ENCODE data around the gene UBE2D2. TPM values are rescaled to one million over a fixed set of nuclear protein-coding genes. Genes with fewer than 3 reads are reported as not detected.

Gene UBE2D2
- total and polyA plus RNA-seq, 2 of the 13 experiments (the other 11 are each of a cell fraction or from before 2014, with no cell fraction given): 79.1 to 109 TPM

DNA sequence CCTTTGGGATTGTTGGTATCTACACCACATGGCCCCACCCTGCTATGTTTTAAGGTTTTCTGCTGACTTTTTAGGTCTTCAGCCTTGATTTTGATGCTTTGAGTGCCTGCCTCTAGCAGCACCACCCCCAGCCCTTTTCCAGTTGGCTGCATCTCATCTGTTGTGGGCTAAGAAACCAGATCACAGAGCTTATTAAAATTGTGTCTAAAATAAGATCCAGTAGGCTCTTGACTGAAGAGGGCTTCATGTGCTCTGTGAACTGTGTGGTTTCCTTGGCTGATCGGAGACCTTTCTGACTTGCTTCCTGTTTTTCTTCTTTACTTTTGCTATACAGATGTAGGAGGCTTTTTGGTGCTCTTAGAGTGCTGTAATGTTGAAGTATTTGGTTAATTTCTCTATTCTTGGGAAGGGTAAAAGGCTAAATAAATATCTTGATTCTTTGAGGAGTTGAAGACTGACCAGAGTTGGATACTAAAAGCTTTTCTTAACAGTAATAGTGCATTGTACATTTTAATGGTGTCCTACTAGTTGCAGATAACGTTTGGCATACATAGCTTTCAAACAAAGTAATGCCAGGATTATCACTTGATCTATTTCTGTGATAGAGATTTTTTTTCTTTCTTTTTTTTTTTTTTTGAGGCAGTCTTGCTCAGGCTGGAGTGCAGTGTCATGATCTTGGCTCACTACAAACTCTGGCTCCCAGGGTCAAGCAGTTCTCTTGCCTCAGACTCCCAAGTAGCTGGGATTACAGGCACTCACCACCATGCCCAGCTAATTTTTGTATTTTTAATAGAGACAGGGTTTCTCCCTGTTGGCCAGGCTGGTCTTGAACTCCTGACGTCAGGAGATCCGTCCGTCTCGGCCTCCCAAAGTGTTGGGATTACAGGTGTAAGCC lies 4.5 kb downstream of the UBE2D2 start:
- H3K4me3 ChIP-seq (replicated peaks in 1 of 3; ENCODE audit: insufficient read depth in 1 of 3, low read depth in 2 of 3, low read length in 3 of 3): peak overlapping the region in 1 of 3 experiments; percentile 4; a peak in 1 of 6 replicates
- 0 out of 2 replicates have a peak overlapping the region, but pooled peaks have one; percentile 7 for H3K9ac ChIP-seq (ENCODE audit: insufficient read depth, low read depth, low read length)
- H3K4me2 ChIP-seq (ENCODE audit: low read depth, low read length): peak overlapping the region; percentile 90
- H3K27me3 ChIP-seq (ENCODE audit: control insufficient read depth in 1 of 2, insufficient read depth in 2 of 2, low read length in 2 of 2): no peaks in the 10 kb centered on the region; a peak in 1 of 5 replicates
- ChIA-PET POLR2A (interaction anchor here (0.7 to 1.3 kb wide), 2 partner anchors 126 to 131 kb away, joined by 3 read pairs; partner anchors contain the start of gene DNAJC18), CTCF (ENCODE audit: low intra/inter-chr PET ratio, low total read pairs) (no interaction called here)
- H3K36me3 ChIP-seq (replicated peaks in 1 of 2; ENCODE audit: control insufficient read depth in 1 of 2, insufficient read depth in 2 of 2, low read length in 2 of 2): peaks cover 4 to 18% of the 10 kb centered on the region in 2 experiments
- no peaks in the 10 kb centered on the region for H3K9me3 ChIP-seq (ENCODE audit: low read length)
- BruUV-seq (replicated peaks): no TSS peak
- no peak for FAIRE-seq
- in situ Hi-C loops (cut with HindIII; ENCODE audit: extremely low pct_ligation_motif_present, low pct_unique_long_range_greater_than_20kb): no loop called here
- H3K79me2 ChIP-seq (ENCODE audit: insufficient read depth, low read length): peaks cover 88% of the 10 kb centered on the region
- no peak overlapping the region for H3K27ac ChIP-seq (ENCODE audit: extremely low read length, insufficient read depth, low read length)
- H3K4me1 ChIP-seq (ENCODE audit: insufficient read depth, low read length): peaks cover 47% of the 10 kb centered on the region
- 93% methylated on average over 6 of the region's 6 CpGs for WGBS (ENCODE audit: low lambda C conversion rate)
- DNase-seq (ENCODE audit: low spot score): no peak
- 0 out of 2 replicates have a peak, but pooled peaks have one; percentile 20 for TF ChIP-seq RBFOX2 (IDR thresholded peaks at IDR 0.05; ENCODE audit: low read depth, low read length)
- no peak for TF ChIP-seq HNRNPL (IDR thresholded peaks at IDR 0.05; ENCODE audit: low read depth, low read length)
- TF ChIP-seq GZF1 (CRISPR knock-in tag; IDR thresholded peaks at IDR 0.05): no peak
- TF ChIP-seq MED1 (CRISPR knock-in tag; IDR thresholded peaks at IDR 0.05): 0 out of 2 replicates have a peak, but pooled peaks have one; percentile 16
- no peak overlapping the region for H2AFZ ChIP-seq (ENCODE audit: low read length)
- ATAC-seq: no peak
- H4K20me1 ChIP-seq (ENCODE audit: insufficient read depth, low read length): peaks cover 51% of the 10 kb centered on the region
- intact Hi-C loops (cut with micrococcal nuclease; ENCODE audit: unreplicated experiment): no loop called here

DNA sequence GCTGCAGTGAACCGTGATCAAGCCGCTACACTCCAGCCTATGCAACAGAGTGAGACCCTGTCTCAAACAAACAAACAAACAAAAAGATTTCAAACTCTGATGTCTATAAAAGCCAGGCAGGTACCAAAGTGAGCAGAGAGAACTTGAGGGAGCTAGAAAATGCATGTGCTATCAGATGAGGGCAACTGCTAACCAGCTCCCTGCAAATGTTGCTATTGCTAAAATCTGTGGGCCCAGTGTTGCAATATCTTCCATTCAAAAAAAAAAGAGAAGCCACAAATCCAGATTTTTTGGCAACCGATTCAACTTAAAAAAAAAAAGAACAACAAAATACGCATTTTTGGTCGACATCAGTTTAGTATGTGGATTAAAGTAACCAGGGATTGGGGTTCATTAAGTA lies 5.5 kb downstream of the UBE2D2 start:
- DNase-seq (ENCODE audit: low spot score): no peak
- no peak overlapping the region for H2AFZ ChIP-seq (ENCODE audit: low read length)
- ChIA-PET CTCF (ENCODE audit: low intra/inter-chr PET ratio, low total read pairs) (no interaction called here), POLR2A (interaction anchor here (0.7 to 1.3 kb wide), 2 partner anchors 127 to 132 kb away, joined by 3 read pairs; partner anchors contain the start of gene DNAJC18)
- BruUV-seq (replicated peaks): no TSS peak
- no peak for FAIRE-seq
- no peak overlapping the region for H3K4me3 ChIP-seq (replicated peaks in 1 of 3; ENCODE audit: insufficient read depth in 1 of 3, low read depth in 2 of 3, low read length in 3 of 3)
- no peak overlapping the region for H3K27ac ChIP-seq (ENCODE audit: extremely low read length, insufficient read depth, low read length)
- intact Hi-C loops (cut with micrococcal nuclease; ENCODE audit: unreplicated experiment): no loop called here
- peaks cover 4 to 21% of the 10 kb centered on the region in 2 experiments for H3K36me3 ChIP-seq (replicated peaks in 1 of 2; ENCODE audit: control insufficient read depth in 1 of 2, insufficient read depth in 2 of 2, low read length in 2 of 2)
- no peak for ATAC-seq
- H3K4me1 ChIP-seq (ENCODE audit: insufficient read depth, low read length): peaks cover 52% of the 10 kb centered on the region
- no peaks in the 10 kb centered on the region for H3K9me3 ChIP-seq (ENCODE audit: low read length)
- peaks cover 90% of the 10 kb centered on the region for H3K79me2 ChIP-seq (ENCODE audit: insufficient read depth, low read length)
- peak; percentile 15; the same call in 1 of the 2 replicates for TF ChIP-seq CEBPB (IDR thresholded peaks at IDR 0.05; ENCODE audit: borderline replicate concordance, low read depth, low read length)
- TF ChIP-seq ZNF230 (CRISPR knock-in tag; IDR thresholded peaks at IDR 0.05): no peak
- TF ChIP-seq, protein P1, sequence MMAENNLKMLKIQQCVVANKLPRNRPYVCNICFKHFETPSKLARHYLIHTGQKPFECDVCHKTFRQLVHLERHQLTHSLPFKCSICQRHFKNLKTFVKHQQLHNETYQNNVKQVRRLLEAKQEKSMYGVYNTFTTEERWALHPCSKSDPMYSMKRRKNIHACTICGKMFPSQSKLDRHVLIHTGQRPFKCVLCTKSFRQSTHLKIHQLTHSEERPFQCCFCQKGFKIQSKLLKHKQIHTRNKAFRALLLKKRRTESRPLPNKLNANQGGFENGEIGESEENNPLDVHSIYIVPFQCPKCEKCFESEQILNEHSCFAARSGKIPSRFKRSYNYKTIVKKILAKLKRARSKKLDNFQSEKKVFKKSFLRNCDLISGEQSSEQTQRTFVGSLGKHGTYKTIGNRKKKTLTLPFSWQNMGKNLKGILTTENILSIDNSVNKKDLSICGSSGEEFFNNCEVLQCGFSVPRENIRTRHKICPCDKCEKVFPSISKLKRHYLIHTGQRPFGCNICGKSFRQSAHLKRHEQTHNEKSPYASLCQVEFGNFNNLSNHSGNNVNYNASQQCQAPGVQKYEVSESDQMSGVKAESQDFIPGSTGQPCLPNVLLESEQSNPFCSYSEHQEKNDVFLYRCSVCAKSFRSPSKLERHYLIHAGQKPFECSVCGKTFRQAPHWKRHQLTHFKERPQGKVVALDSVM (CRISPR knock-in tag; IDR thresholded peaks at IDR 0.05): peak; percentile 71; the same call in 1 of the 2 replicates
- 96% methylated on average over 5 of the region's 5 CpGs for WGBS (ENCODE audit: low lambda C conversion rate)
- in situ Hi-C loops (cut with HindIII; ENCODE audit: extremely low pct_ligation_motif_present, low pct_unique_long_range_greater_than_20kb): no loop called here
- no peaks in the 10 kb centered on the region; a peak in 1 of 5 replicates for H3K27me3 ChIP-seq (ENCODE audit: control insufficient read depth in 1 of 2, insufficient read depth in 2 of 2, low read length in 2 of 2)
- H3K9ac ChIP-seq (ENCODE audit: insufficient read depth, low read depth, low read length): no peak overlapping the region
- H3K4me2 ChIP-seq (ENCODE audit: low read depth, low read length): no peak overlapping the region
- H4K20me1 ChIP-seq (ENCODE audit: insufficient read depth, low read length): peaks cover 51% of the 10 kb centered on the region
